ENCODE measurements around the gene SCAF1.

- no peak for TF ChIP-seq CTCF (IDR thresholded peaks at IDR 0.05)
- TF ChIP-seq POLR2A (IDR thresholded peaks at IDR 0.05) = no peak
Measured at GRCh38 chr19:49632576-49632975, 9.4 kb upstream of the SCAF1 start.

Data from body of pancreas (tissue), 4 donors.